ENCODE measurements around the gene TBCK. TPM values are rescaled to one million over a fixed set of nuclear protein-coding genes. Genes with fewer than 3 reads are reported as not detected.
A peak's percentile ranks its signal among the peaks of the same experiment; 100 is the strongest.

Gene TBCK
- total and polyA plus RNA-seq, 8 donors, result 36.1 to 60.0 (median 46.2) TPM

DNA sequence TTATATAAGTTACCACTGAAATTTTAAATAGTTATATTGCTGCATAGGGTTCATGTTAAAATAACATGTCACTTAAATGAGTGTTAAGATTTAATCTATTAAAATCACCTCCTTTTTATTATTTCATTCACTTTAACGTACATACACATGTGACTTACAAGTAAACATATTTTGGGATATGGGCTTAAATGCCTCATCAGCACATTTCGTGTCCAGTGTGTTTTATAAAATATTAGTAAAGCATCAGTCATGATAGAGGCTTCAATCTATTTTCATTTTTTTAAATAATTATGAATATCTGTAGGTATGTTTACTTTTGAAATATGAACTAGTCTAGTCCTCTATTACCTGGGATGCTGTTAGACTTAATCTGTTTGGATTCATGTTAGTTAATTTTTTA lies 277.1 kb downstream of the TBCK start:
- no peaks in the 10 kb centered on the region for H3K9me3 ChIP-seq
- TF ChIP-seq, protein P1, sequence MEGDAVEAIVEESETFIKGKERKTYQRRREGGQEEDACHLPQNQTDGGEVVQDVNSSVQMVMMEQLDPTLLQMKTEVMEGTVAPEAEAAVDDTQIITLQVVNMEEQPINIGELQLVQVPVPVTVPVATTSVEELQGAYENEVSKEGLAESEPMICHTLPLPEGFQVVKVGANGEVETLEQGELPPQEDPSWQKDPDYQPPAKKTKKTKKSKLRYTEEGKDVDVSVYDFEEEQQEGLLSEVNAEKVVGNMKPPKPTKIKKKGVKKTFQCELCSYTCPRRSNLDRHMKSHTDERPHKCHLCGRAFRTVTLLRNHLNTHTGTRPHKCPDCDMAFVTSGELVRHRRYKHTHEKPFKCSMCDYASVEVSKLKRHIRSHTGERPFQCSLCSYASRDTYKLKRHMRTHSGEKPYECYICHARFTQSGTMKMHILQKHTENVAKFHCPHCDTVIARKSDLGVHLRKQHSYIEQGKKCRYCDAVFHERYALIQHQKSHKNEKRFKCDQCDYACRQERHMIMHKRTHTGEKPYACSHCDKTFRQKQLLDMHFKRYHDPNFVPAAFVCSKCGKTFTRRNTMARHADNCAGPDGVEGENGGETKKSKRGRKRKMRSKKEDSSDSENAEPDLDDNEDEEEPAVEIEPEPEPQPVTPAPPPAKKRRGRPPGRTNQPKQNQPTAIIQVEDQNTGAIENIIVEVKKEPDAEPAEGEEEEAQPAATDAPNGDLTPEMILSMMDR (IDR thresholded peaks at IDR 0.05), result no peak

DNA sequence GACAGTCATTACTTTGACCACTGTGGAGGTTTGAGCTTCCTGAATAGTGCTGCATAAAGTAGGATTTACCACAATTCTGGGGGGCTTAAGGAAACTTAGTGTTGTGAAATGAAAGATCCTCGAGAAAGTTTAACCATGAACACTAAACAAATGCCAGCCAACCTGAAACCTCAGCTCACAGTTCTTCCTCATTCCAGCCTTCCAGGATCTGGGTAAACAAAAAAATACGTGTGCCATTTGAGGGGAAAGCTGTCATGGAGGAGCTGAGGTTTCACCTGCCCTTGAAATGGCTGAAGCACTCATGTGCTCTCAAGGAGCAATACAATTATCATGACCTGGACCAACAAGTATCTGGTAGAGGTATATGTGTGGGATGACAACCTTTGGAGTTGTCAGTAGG lies 278.0 kb downstream of the TBCK start:
- H3K27ac ChIP-seq, result no peak overlapping the region
- no peaks in the 10 kb centered on the region for H3K4me1 ChIP-seq
- H3K4me3 ChIP-seq, result no peak overlapping the region
- intact Hi-C loops (cut with DNase I), result no loop called here
- no peak for DNase-seq
- ATAC-seq, result peak; percentile 56
- TF ChIP-seq, protein P1 (IDR thresholded peaks at IDR 0.05), result no peak
- no peaks in the 10 kb centered on the region for H3K9me3 ChIP-seq
- no peaks in the 10 kb centered on the region for H3K27me3 ChIP-seq
- no peaks in the 10 kb centered on the region for H3K36me3 ChIP-seq

More for the DNA sequence above, 277.1 kb downstream of the TBCK start:
- intact Hi-C loops (cut with DNase I), result no loop called here
- H3K4me1 ChIP-seq, result no peaks in the 10 kb centered on the region
- ATAC-seq (no peak), DNase-seq (no peak)
- no peak overlapping the region for H3K4me3 ChIP-seq
- no peaks in the 10 kb centered on the region for H3K36me3 ChIP-seq
- H3K27ac ChIP-seq, result no peak overlapping the region
- no peaks in the 10 kb centered on the region for H3K27me3 ChIP-seq

DNA sequence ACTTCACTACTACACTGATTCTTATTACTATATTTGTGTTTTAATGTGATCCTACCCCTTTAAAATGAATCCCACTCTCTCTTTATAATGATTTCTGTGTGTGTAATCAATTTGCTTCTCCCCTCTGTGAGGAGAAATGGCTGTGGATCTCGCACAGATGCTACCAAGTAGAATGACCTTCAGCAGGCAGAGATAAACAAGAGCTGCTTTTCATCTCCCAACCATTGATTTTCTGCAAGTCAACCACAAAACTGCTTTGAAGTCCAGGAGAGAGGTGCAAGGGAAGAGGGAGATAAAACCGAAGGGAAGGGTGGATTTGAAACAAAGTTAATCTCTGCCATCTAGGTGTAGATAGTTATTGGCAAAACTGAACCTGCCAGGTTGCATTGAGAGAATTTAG lies 279.2 kb downstream of the TBCK start:
- no peaks in the 10 kb centered on the region for H3K36me3 ChIP-seq
- H3K27me3 ChIP-seq, result no peaks in the 10 kb centered on the region
- no peak overlapping the region for H3K27ac ChIP-seq
- peaks cover 0 to 8% of the 10 kb centered on the region in 2 donors for H3K9me3 ChIP-seq
- DNase-seq (no peak), ATAC-seq (no peak)
- no peak overlapping the region for H3K4me3 ChIP-seq
- intact Hi-C loops (cut with DNase I), result no loop called here
- TF ChIP-seq, protein P1 (IDR thresholded peaks at IDR 0.05), result no peak
- H3K4me1 ChIP-seq, result no peaks in the 10 kb centered on the region

GRCh38 chr4:106036334-106036733 lies 279.7 kb downstream of the TBCK start:
- Histone ChIP-seq H3K36me3 (no peaks in the 10 kb centered on the region), H3K27me3 (no peaks in the 10 kb centered on the region), H3K4me1 (no peaks in the 10 kb centered on the region), H3K9me3 (peaks cover 0 to 11% of the 10 kb centered on the region in 2 donors), H3K27ac (no peak overlapping the region), H3K4me3 (no peak overlapping the region)
- ATAC-seq, result no peak
- DNase-seq, result no peak
- TF ChIP-seq, protein P1 (IDR thresholded peaks at IDR 0.05), result no peak
- intact Hi-C loops (cut with DNase I), result no loop called here

DNA sequence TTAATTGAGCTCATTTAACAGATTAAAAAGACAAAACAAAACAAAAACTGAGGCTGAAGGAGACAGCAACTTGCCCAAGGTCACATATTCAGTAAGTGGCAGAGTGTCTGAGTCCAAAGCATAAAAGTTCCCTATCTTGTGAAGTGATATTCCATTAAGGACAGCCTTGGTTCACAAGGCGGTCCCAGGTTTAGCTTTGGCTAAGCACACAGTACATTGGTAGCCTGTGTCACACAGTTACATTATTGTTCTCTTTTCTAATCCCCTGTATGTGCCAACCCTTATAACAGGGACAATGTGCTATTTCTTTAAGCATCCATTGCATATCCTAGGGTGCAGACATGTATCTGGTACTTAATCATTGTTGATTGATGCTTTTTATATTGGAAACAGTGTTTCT lies 280.8 kb downstream of the TBCK start:
- Histone ChIP-seq H3K27me3 (no peaks in the 10 kb centered on the region), H3K4me3 (no peak overlapping the region), H3K4me1 (no peaks in the 10 kb centered on the region), H3K9me3 (peaks cover 0 to 19% of the 10 kb centered on the region in 2 donors), H3K27ac (no peak overlapping the region), H3K36me3 (no peaks in the 10 kb centered on the region)
- ATAC-seq, result no peak
- intact Hi-C loops (cut with DNase I), result no loop called here
- DNase-seq, result no peak
- TF ChIP-seq, protein P1 (IDR thresholded peaks at IDR 0.05), result no peak
